GM20000 (cell line): ENCODE data around the gene SRPK1.

Experiments
- DNase-seq: peaks from one replicate; pipeline ENCODE4 v3.0.0; 2012; ENCODE audit warnings: low spot score
- CTCF ChIP-seq: IDR thresholded peaks from 2 replicates; pipeline ENCODE4 v1.5.1; 2012; ENCODE audit warnings: mild to moderate bottlenecking, control low read depth; ENCODE audit errors: extremely low read depth, missing control alignments

Gene SRPK1

GRCh38 chr6:35960187-35960586 lies 39.3 kb upstream of the SRPK1 start:
- TF ChIP-seq CTCF: no peak
- DNase-seq: no peak

- DNase-seq: no peak
- TF ChIP-seq CTCF: peak; percentile 24
These were observed 35.1 kb upstream of the SRPK1 start for GRCh38 chr6:35955970-35956369.

DNA sequence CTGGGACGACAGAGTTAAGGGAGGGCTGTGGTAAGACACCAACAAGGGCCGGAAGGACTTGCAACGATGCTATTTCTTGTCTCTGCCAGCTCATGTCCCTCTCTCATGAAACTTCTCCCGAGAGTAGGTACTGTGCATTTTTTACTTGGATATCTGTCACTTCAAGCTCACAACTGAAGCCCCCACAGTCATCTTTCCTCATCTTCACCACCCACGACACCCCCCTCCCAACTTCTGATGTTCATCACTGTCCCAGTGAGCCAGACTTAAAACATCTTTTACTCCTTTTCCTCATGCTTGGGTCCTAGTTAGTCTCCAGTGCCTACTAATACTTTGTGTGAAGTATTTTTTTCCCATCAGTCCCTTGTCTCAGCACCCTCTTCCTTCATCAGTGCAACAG lies 34.6 kb upstream of the SRPK1 start:
- DNase-seq: no peak
- TF ChIP-seq CTCF: no peak

DNA sequence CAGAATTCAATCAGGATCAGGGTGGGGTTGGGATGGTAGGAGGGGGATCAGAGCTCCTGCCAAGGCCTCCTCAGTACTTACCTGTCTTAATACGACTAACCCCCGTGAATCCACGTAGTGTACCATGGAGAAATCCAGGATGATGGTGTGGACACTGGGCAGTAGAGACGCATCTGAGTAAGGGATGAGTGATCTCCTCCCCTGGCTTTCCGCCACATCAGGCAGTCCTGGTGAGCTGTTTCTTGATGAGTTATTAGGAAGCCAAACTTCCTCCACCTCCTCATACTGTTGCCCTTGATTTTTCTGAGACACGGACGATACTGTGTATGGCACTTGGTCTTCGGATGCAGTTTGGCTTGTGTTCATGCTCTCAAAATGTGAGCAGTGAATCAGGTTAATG lies 34.2 kb upstream of the SRPK1 start:
- no peak for DNase-seq
- no peak for TF ChIP-seq CTCF

DNA sequence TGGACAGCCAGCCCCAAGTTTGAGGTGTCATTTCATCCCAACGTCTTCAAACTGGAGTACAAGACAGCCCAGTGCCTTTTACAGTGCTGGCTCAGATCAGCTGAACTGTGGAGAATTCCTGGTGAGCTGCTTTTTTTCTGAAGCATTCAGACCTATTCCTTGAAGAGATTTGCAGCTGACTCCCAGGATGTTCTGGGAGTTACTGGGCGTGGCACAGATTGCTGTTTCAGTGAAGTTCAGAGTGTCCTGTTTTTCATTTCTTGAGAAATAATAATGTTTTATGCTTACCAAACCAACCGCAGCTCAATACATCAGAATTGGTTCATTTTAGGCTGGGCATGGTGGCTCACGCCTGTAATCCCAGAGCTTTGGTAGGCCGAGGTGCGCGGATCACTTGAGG lies 33.4 kb upstream of the SRPK1 start:
- no peak for TF ChIP-seq CTCF
- no peak for DNase-seq

DNA sequence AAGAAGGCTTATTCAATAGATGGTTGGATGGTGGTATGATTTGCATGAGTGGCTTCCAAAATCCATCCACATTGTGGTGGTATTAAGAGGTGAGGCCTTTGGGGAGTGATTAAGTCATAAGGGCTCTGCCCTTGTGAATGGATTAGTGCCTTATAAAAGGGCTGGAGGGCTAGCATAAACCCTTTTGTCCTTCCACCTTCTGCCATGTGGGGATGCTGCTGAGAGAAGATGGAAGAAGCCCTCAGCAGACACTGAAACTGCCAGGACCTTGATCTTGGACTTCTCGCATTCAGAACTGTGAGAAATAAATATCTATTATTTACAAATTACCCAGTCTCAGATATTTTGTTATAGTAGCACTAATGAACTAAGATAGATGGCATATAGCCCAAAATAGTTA lies 27.8 kb upstream of the SRPK1 start:
- no peak for DNase-seq
- no peak for TF ChIP-seq CTCF

GRCh38 chr6:35945650-35946025 lies 24.7 kb upstream of the SRPK1 start:
- no peak for DNase-seq
- no peak for TF ChIP-seq CTCF
